Activated naive CD4-positive, alpha-beta T cell treated with anti-CD3 and anti-CD28 coated beads, Interleukin-2, amount 10 ng/mL, durations not matched to agents 5 hours and 36 hours (primary cell): ENCODE measurements around the gene G3BP1. TPM values are rescaled to one million over a fixed set of nuclear protein-coding genes. Genes with fewer than 3 reads are reported as not detected.

Experiments used
- total RNA-seq, 2 experiments: library from RNA; stranded (reverse); gene quantifications; one replicate each; pipeline ENCODE4 v1.2.3, GENCODE V29; 2021

The G3BP1 gene
- total RNA-seq = 100 to 1,000 TPM; 190 to 197 TPM

GRCh38 chr5:151771259-151772028 lies at the start of gene G3BP1:
Gene G3BP1, plus strand, starts transcription at chr5:151771954. Its CDS starts 14,667 bp downstream, at chr5:151786621.

DNA sequence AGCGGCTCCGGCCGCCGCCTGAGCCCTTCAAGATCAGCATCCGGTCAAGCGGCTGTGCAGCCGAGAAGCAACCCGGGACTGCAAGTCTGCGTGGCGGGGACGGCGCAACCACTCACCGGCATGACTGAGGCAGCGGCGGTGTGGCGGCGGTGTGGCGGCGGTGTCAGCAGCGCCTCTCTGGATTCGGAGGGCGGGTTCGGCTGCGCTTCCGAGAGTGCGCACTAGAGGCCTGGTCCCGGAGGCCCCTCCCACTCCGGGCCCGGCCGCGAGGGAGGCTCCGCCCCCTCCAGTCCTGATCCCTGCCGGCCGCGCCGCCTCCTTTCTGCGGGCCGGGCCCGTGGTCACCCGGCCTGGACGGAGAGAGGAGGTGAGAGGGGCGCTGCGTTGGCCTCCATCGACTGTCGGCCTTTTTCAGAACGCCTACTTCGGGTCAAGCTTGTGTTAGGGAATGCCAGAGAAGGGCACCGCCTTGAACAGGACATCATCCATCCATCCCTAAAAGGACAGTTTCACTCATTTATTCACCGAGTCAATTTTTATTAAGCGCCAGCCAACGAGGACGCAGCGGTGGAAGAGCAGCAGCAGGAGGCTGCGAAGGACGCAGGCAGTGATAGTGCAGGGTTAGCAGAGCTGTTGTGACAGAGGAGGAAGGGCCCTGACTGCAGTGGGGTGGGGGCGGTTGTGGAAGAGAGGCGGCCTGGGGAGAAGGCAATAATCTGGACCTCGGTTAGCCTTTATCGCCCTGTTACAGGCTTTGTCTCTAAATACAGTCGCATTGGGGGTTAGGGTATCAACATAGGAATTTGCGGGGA lies 13.1 kb upstream of the G3BP1 start, which contains the start of gene ATOX1:
TSS of gene ATOX1 (minus strand) at position 202 of the 812 bp plus-strand sequence. CDS start at position 122, 80 bp downstream.

Other genes with a start within 250 kb of the G3BP1 start
- gene FAT2, start 180.6 kb upstream of the G3BP1 start, total RNA-seq = not detected
- gene SPARC, start 85.0 kb upstream of the G3BP1 start, total RNA-seq = under 1 TPM in 1 of 2 experiments, not detected in 1; 0.89 TPM
- gene ATOX1, start 13.3 kb upstream of the G3BP1 start, total RNA-seq = 10 to 100 TPM; 38.1 to 41.9 TPM
- not detected for gene GLRA1, start 152.9 kb downstream of the G3BP1 start, total RNA-seq